SK-MEL-5 (cell line): ENCODE data around the gene IL11. TPM values are rescaled to one million over a fixed set of nuclear protein-coding genes. Genes with fewer than 3 reads are reported as not detected.
A peak's percentile ranks its signal among the peaks of the same experiment; 100 is the strongest.

Experiments
- DNase-seq: peaks from one replicate; pipeline ENCODE4 v3.0.0-alpha.2; 2016; ENCODE audit warnings: low read depth, low spot score
- in situ Hi-C: cut with HindIII; loops from 2 replicates; pipeline ENCODE4 v1.10.0; 2016; ENCODE audit warnings: low sequenced_read_pairs, high pct_unique_total_duplicates, low pct_unique_long_range_greater_than_20kb
- total RNA-seq: library from RNA; depleted of rRNA; stranded (reverse); fragments of >200 nt; shearing (Covaris generic); gene quantifications from 2 replicates; pipeline ENCODE4 v1.2.3, GENCODE V29; 2014; rRNA removed

Gene IL11
- total RNA-seq, 1 experiment from 2014 or later, result not detected

GRCh38 chr19:55320844-55321419 is 49.3 kb downstream of the IL11 start:
- no peak for DNase-seq
- in situ Hi-C loops, result no loop called here

- DNase-seq, result peak; percentile 65
- in situ Hi-C loops, result no loop called here
These were observed 50.5 kb downstream of the IL11 start for GRCh38 chr19:55319785-55320184.

GRCh38 chr19:55316646-55317045 is 53.6 kb downstream of the IL11 start:
- DNase-seq, result no peak
- in situ Hi-C loops, result no loop called here

- in situ Hi-C loops, result no loop called here
These were observed 54.2 kb downstream of the IL11 start for GRCh38 chr19:55315956-55316525.

GRCh38 chr19:55314396-55314795 is 55.9 kb downstream of the IL11 start:
- DNase-seq, result no peak
- in situ Hi-C loops, result no loop called here

More at GRCh38 chr19:55315956-55316525, 54.2 kb downstream of the IL11 start:
- no peak for DNase-seq

Other genes starting within 250 kb of the IL11 start
- 53.1 and 53.4 TPM in 2 replicates for gene TNNT1, start 221.3 kb downstream of the IL11 start, total RNA-seq
- gene TNNI3, start 212.7 kb downstream of the IL11 start, total RNA-seq, result 1.6 and 2.3 TPM in 2 replicates
- 2.8 and 3.2 TPM in 2 replicates for gene DNAAF3, start 203.8 kb downstream of the IL11 start, total RNA-seq
- gene SYT5, start 190.2 kb downstream of the IL11 start, total RNA-seq, result 0.37 and 1.1 TPM in 2 replicates
- gene PTPRH, start 161.0 kb downstream of the IL11 start, total RNA-seq, result 29.8 and 38.1 TPM in 2 replicates
- 0.21 and 0.55 TPM in 2 replicates for gene TMEM86B, start 141.7 kb downstream of the IL11 start, total RNA-seq
- gene PPP6R1, start 111.4 kb downstream of the IL11 start, total RNA-seq, result 33.7 and 44.3 TPM in 2 replicates
- gene HSPBP1, start 90.4 kb downstream of the IL11 start, total RNA-seq, result 33.7 and 39.7 TPM in 2 replicates
- 3.3 and 3.5 TPM in 2 replicates for gene BRSK1, start 86.5 kb downstream of the IL11 start, total RNA-seq
- gene TMEM150B, start 45.1 kb downstream of the IL11 start, total RNA-seq, result not detected in 2 replicates
- gene KMT5C, start 30.6 kb downstream of the IL11 start, total RNA-seq, result 5.2 and 7.5 TPM in 2 replicates
- 0.16 and 0.42 TPM in 2 replicates for gene COX6B2, start 15.7 kb downstream of the IL11 start, total RNA-seq
- gene GARIN5B, start 7.2 kb downstream of the IL11 start, total RNA-seq, result not detected in 2 replicates
- gene TMEM190, start 6.4 kb upstream of the IL11 start, total RNA-seq, result not detected in 2 replicates
- gene TMEM238, start 13.8 kb upstream of the IL11 start, total RNA-seq, result 0.51 TPM in 1 of 2 replicates, not detected in the other
- 394 and 461 TPM in 2 replicates for gene RPL28, start 15.5 kb upstream of the IL11 start, total RNA-seq
- gene UBE2S, start 37.3 kb upstream of the IL11 start, total RNA-seq, result 269 and 276 TPM in 2 replicates
- gene SHISA7, start 72.8 kb upstream of the IL11 start, total RNA-seq, result not detected in 2 replicates
- gene ISOC2, start 91.2 kb upstream of the IL11 start, total RNA-seq, result 79.2 and 90.6 TPM in 2 replicates
- gene C19orf85, start 94.3 kb upstream of the IL11 start, total RNA-seq, result not detected in 2 replicates
- gene ZNF628, start 106.2 kb upstream of the IL11 start, total RNA-seq, result 0.71 and 3.1 TPM in 2 replicates
- 11.8 TPM in 2 replicates for gene NAT14, start 114.7 kb upstream of the IL11 start, total RNA-seq
- 0.05 TPM in 1 of 2 replicates, not detected in the other for gene SSC5D, start 118.0 kb upstream of the IL11 start, total RNA-seq
- gene SBK2, start 166.7 kb upstream of the IL11 start, total RNA-seq, result not detected in 2 replicates
- not detected in 2 replicates for gene SBK3, start 175.1 kb upstream of the IL11 start, total RNA-seq
- gene ZNF579, start 210.4 kb upstream of the IL11 start, total RNA-seq, result 2.4 and 3.8 TPM in 2 replicates
- gene FIZ1, start 229.1 kb upstream of the IL11 start, total RNA-seq, result 1.9 and 5.3 TPM in 2 replicates
- gene ZNF524, start 229.8 kb upstream of the IL11 start, total RNA-seq, result 4.7 and 5.5 TPM in 2 replicates
- 0.69 and 0.85 TPM in 2 replicates for gene ZNF865, start 235.2 kb upstream of the IL11 start, total RNA-seq